Esophagus muscularis mucosa (tissue), 4 donors: Measurements from ENCODE around the gene SEPTIN6.

ENCODE experiments used
- CTCF ChIP-seq, 3 experiments: fragments of 200-600 bp in 2 of 3; fragments of 450-650 bp in 1 of 3; sonication (generic) in 2 of 3; IDR thresholded peaks; one replicate each; pipeline ENCODE4 v1.5.1; 2017 to 2019; ENCODE audit warnings: antibody characterized with exemption in 3 of 3, mild to moderate bottlenecking in 2 of 3, moderate library complexity in 1 of 3
- EP300 ChIP-seq: sonication (generic); formaldehyde crosslinking; IDR thresholded peaks from one replicate; pipeline ENCODE4 v1.6.1; 2017; ENCODE audit warnings: antibody characterized with exemption
- POLR2A ChIP-seq: fragments of 450-650 bp; IDR thresholded peaks from one replicate; pipeline ENCODE4 v1.6.1; 2017; ENCODE audit warnings: antibody characterized with exemption, moderate library complexity, mild to moderate bottlenecking, low read depth
- POLR2AphosphoS5 ChIP-seq, 2 donors: sonication (generic); formaldehyde crosslinking; IDR thresholded peaks; one replicate each; pipeline ENCODE4 v1.6.1; 2017; ENCODE audit warnings: antibody characterized with exemption in 2 of 2

GRCh38 chrX:119647552-119648420, 45.2 kb downstream of the SEPTIN6 start:
- TF ChIP-seq POLR2A (no peak), CTCF (IDR thresholded peaks at IDR 0.05) (no peak), EP300 (no peak), POLR2AphosphoS5 (IDR thresholded peaks at IDR 0.05) (no peak)
